Left hindlimb (tissue), 1 donor: ENCODE results near the gene SH3D19.

Experiments used
- DNase-seq: peaks from one replicate; pipeline ENCODE4 v3.0.0-alpha.2; 2018

SH3D19 gene, protein sequence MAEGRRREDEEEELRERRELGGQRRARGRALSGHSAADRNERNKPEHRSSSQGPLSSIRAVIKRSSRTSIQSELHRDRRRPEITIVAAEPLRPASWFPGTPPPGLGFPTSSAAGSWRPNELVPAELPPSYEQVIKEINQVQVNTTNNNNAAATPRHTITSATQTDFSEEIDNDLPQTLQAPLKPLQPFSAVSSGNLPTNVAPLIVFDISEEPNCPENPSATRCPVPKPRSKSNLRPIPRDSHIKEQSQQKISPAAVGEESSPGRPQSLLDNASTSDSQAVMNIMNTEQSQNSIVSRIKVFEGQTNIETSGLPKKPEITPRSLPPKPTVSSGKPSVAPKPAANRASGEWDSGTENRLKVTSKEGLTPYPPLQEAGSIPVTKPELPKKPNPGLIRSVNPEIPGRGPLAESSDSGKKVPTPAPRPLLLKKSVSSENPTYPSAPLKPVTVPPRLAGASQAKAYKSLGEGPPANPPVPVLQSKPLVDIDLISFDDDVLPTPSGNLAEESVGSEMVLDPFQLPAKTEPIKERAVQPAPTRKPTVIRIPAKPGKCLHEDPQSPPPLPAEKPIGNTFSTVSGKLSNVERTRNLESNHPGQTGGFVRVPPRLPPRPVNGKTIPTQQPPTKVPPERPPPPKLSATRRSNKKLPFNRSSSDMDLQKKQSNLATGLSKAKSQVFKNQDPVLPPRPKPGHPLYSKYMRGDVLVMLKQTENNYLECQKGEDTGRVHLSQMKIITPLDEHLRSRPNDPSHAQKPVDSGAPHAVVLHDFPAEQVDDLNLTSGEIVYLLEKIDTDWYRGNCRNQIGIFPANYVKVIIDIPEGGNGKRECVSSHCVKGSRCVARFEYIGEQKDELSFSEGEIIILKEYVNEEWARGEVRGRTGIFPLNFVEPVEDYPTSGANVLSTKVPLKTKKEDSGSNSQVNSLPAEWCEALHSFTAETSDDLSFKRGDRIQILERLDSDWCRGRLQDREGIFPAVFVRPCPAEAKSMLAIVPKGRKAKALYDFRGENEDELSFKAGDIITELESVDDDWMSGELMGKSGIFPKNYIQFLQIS

DNA sequence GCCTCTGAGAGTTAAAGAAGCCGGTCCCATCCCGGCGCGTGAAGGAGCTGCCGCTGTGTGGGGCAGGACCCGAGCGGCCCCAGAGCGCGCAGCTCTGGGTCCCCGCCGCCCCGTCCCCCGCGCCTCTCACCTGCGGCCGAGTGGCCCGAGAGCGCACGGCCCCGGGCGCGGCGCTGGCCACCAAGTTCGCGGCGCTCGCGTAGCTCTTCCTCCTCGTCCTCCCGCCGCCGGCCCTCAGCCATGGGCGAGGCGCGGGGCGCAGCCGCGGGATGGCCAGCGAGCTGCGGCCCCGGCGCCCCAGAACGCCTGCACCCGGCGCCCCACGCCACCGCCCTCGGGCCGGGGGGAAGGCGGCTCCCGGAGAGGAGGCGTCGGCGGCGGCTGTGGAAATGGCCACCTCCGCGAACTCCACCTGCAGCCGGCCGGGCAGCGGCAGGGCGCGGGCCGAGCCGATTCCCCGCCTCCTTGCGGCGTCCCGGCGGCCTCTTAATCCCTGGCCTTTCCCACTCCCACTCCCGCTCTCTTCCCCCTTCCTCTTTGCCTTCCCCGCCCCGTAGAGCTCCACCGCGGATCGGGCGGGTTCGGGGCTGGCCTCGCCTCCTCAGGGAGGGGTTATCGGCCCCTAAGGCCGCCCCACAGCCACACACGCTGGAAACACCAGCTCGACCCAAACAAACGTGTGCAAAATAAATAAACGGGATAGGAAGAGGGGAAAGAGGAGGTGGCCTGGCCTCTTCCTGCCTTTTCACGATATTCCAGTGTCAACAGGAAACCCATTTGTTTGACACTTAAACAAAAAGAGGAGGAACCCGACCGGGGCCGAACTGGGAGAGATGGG lies at the start of gene SH3D19:
TSS of gene SH3D19 (minus strand) at position 495 of the 838 bp plus-strand sequence. CDS start at position 242, 253 bp downstream.
- peak; percentile 83 for DNase-seq

DNA sequence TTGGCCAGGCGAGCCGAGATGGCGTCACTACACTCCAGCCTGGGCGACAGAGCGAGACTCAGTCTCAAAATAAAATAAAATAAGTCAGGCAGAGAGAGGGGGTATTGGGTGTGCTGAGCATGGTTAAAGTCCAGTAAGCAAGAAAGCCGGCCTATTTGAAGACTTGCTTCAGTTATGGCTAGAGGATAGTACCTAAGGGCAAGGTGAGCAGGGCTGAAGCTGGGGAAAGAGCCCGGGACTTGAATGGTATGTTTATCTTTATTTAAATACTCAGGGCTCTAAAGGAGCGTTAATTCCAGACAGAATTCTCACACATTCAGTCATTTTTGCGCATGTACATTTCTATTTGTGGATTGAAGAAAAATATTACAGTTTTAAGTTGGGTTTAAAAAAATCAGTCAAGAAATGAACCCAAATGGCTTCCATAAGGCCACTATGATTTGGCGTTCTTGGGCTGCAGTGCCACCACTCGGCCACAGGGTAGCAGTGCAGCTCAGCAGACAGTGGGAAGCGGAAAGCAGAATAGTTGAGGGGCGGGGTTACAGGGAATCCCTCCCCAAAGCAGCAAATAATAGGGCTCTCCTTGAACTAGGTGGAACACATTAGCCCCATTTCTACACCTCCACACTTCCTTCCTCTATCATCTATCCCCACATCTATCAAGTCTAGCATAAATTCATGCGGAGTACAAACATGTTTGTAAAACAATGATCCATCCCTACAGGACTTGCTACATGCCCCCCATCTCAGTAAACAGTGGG lies 37.2 kb upstream of the SH3D19 start:
- DNase-seq, result peak; percentile 81

DNA sequence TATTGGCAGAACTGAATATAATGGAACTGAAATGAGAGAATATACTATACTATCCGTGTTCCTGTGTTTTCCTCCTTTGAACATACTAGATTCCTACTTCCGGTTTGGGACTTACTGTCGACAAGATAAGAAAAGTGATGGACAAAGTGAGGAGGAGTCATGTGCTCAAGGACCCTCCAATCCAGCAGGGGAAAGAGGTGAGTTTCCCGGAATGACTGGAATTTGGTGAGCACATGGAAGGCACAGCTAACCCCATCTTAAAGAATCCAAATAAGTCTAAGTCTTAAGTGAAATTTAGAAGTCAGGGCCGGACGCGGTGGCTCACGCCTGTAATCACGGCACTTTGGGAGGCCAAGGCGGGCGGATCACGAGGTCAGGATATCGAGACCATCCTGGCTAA lies 36.6 kb upstream of the SH3D19 start:
- DNase-seq, result no peak

DNA sequence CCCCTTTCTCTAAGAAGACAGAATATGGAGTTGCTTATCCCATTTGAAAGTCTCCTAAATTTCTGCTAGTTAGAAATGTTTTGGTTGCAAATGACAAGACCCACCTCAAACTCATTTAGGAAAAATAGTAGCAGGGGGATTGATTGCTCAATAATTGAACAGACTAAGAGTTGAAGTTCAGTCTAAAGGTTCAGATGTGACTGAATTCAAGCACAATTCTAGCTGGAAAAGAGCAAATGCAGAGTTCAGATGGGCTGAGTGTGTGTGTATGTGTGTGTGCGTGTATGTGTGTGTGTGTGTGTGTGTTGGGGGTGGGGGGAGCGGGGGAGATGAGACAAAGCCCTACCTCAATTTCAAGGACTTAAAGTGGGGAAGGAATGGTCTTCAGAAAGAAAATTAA lies 35.7 kb upstream of the SH3D19 start:
- no peak for DNase-seq

- no peak for DNase-seq
Measured at GRCh38 chr4:151359576-151359975, 34.2 kb upstream of the SH3D19 start.

- DNase-seq, result no peak
Measured at GRCh38 chr4:151358266-151358665, 32.9 kb upstream of the SH3D19 start.

DNA sequence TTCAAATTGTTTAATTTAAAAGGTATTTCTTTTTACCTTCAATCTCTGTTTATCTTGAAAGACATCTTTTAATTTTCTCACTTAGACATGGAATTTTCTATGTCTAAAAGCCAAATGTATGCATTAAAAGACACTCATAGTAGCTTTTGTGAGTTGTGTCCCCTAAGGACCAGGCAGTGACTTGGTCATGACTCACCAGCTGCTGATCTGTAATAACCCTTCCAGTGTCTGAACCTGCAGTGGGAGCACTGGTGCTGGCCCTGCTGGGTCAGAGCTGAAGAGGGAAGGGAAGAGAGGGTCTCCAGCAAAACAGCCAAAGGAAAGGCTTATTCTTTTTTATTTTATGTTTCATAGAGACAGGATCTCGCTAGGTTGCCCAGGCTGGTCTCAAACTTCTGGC lies 31.1 kb upstream of the SH3D19 start:
- DNase-seq, result no peak

DNA sequence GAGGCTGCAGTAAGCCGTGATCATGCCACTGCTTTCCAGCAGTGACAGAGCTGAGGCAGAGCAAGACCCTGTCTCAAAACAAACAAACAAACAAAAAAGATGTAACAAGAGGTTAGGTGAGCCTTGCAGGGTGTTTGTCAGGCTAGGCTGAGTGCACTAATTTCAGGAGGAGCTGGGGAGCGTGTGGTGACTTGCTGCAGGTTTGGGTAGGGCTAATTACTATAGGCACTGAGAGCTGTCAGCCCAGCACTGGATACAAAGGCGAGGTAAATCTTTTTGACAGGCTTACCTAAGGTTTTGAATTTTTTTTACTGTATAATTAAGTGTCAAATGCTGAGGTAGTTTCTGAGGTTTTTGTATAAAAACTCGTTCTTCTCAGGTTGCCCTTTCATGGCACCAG lies 29.8 kb upstream of the SH3D19 start:
- no peak for DNase-seq

GRCh38 chr4:151347490-151348235 lies 22.3 kb upstream of the SH3D19 start:
- DNase-seq, result no peak

GRCh38 chr4:151344948-151345347 lies 19.5 kb upstream of the SH3D19 start:
- DNase-seq, result no peak

- no peak for DNase-seq
Measured at GRCh38 chr4:151340751-151341385, 15.5 kb upstream of the SH3D19 start.

DNA sequence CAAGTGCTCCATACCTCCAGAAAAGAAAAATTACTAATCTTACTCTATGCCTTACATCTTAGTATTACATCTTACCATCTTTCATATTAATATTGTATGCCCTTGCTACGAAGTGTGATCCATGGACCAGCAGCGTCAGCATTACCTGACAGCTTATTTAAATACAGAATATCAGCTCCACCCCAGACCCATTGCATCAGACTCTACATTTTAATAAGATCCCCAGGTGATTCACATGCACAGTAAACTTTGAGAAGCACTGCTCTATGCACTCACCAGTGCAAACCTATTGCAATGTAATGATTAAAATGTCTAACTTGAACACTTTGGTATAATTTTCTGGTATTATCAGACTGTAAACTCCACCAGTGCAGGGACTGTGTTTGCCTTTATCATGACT lies 14.1 kb upstream of the SH3D19 start:
- no peak for DNase-seq

DNA sequence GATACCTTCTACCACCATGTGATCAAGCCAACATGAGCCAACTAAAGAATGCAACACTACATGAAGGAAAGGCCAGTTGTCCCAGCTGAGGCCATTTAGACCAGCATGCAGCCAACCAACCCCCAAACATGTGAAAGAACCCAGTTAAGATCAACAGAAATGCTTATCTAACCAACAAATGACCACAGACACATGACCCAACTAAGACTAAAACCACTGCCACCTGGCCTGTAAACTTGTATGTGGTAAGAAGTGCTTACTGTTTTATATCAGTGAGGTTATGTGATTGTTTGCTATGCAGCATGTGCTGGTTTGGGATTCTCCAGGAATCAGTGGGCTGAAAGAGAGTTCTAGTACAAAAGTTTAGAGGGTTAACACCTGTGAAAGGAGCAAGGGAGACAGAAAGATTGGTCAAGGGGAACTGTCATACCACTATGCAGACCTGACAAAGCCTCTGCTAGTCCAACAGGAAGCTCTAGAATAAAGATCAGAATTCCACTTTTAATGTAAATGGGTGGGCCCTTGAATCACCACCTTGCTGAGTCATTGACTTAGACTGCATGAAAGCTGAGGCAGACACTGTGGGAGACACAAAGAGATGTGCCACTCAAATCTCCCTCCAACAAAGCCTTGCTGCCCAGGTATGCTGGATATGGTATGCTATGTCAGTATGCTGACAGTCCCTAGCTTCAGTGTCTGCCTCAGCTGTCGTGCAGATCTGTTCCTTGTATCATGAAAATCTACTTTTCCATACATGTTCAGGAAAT lies 6.1 kb upstream of the SH3D19 start:
- DNase-seq, result no peak

DNA sequence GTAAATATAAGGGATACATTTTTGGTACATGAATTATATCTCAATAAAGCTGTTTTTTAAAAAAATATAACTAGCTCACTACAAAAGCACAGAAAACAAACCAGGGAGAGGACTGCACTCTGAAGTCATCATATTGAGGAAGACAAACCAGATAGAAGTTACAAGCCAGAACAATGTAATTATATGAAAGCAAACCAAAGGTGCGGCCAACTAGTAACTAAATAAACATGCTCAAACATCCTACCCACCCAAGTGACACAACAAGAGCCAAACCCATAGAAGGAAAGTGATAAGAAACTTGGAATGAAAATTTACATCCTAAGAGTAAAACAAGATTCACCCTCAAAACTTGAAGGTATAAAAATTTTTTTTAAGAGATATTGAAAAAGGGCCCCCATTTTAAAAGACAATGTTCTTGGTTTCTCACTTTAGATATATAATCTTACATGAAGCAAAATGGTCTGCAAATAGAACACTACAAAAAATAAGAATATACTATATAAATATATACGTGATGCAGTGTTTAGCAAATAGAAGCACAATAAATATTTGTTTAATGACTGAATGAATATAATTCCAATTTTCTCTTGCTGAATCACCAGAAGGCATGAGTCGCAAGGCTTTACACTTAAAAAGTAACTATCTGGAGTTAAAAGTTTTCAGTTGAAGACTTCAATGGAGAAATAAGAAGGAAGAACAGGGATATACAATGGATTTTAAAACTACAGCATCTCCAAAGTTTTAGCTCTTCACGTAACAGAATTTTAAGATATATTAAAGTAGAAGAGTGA lies 4.0 kb upstream of the SH3D19 start:
- no peak for DNase-seq

GRCh38 chr4:151325949-151326246 lies 493 bp upstream of the SH3D19 start:
- DNase-seq, result no peak

GRCh38 chr4:151324752-151325110 lies 674 bp downstream of the SH3D19 start:
- DNase-seq, result peak; percentile 50

DNA sequence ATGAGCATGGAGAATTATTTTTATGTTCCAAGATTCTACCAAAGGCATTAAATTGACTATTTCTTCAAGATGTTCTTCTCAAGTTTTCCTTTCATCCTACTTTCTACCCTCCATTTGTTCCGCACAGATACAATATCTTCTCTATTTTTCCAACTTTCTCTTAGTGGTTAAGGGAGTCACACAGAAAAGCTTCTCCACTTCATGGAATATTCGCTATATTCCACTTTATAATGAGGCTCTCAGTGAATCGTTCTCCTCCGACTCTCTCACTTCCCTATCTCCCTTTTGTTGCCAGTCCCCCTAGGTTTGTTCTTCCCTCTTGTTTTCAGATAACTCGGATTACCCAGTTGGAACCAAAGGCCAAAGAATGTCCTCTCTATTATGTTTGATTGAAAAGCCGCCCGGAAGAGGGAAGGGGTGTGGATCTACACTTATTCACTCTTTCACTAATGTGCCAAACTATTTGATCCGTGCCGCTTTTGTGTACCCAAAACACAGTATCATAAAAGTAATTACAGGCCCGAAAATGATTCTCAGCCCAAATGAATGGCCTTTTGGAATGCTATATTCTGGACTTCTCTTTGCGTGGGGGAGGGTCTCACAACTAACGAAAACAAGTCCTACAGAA lies 1.2 kb downstream of the SH3D19 start:
- DNase-seq, result no peak

DNA sequence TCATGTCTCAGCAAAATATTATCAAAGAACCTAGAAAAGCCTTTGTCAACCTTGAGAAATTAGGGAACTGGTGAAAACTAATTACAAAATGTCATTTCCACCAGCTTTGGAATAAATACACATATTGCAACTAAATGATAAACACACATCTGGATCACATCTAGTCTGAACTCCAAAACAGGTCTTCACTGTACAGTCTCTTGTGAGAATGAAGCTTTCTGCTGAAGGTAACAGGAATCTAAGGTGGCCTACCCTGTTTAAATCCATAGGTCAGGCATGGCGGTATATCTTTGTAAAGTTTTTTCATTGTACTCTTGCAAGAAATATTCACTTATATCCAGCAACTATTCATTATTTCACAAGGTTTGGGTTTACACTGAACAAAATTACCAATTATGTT lies 1.7 kb downstream of the SH3D19 start:
- DNase-seq, result no peak

GRCh38 chr4:151322570-151322969 lies 2.8 kb downstream of the SH3D19 start:
- DNase-seq, result no peak
